GM21723 (cell line): ENCODE results near the gene FTO.

Experiments
- ATAC-seq: cut with Tn5 transposase; IDR thresholded peaks from one replicate; pipeline ENCODE4 v1.9.1; 2021; ENCODE audit warnings: mild to moderate bottlenecking, moderate library complexity; ENCODE audit not compliant: unreplicated experiment

Gene FTO

DNA sequence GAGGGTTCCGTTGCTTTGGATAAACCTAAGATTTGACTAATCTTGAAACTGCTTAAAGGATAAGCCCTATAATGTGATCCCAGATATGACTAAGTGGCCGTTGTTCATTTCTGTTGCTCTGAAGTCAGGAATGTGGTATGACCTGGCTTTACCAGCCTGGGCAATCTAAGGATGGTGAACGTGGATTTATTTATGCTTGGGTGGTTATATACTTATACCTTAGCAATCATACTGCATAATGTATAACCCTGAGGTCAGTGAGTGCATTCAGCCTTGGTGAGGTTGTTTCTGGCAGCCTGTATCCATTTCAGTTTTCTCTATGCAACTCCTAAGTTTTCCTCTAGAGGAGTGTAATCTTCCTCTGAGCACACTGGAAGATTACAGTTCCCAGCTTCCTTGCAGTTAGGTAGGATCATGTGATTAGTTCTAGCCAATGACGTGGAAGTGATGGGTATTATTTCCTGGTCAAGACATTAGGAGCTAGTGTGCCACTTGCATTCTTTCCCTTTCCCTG lies 41.9 kb downstream of the FTO start:
- no peak for ATAC-seq

- no peak for ATAC-seq
Observed at GRCh38 chr16:53752560-53752959, 48.6 kb downstream of the FTO start.

- no peak for ATAC-seq
Observed at GRCh38 chr16:53753431-53753830, 49.5 kb downstream of the FTO start.

GRCh38 chr16:53755026-53755910 lies 51.3 kb downstream of the FTO start:
- no peak for ATAC-seq

DNA sequence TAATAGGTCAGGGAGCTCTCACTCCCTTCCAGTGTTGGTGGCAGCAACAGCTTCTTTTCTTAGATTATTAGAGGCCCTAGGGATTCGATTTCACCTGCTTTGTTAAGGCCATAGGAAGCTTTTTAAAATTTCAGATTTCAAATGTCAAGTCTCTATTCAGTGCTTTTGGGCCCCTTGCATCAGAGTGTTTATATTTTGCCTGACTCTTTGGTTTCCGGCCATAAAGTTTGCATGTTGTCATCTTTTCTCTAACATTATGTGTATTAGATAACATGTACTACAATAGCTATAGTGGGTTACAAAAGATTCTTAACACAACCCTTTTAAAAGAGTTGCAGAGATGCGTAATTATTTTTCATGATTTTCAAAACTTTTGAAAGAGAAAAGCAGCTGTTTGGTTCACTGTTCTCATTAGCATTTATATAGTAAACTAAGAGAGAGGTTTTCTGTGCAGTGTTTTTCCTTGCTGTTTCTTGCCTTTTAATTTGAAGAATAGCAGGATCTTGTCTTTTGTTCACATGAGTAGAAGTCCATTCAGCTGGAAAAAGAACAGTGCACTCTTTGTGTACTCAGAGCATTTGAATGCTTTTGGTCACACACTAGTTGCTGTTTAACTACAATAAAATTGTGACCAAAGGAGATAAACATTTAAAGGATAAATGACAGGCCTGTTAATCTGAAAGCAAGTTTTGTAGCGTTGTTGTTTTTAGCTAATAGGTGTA lies 52.5 kb downstream of the FTO start:
- no peak for ATAC-seq

DNA sequence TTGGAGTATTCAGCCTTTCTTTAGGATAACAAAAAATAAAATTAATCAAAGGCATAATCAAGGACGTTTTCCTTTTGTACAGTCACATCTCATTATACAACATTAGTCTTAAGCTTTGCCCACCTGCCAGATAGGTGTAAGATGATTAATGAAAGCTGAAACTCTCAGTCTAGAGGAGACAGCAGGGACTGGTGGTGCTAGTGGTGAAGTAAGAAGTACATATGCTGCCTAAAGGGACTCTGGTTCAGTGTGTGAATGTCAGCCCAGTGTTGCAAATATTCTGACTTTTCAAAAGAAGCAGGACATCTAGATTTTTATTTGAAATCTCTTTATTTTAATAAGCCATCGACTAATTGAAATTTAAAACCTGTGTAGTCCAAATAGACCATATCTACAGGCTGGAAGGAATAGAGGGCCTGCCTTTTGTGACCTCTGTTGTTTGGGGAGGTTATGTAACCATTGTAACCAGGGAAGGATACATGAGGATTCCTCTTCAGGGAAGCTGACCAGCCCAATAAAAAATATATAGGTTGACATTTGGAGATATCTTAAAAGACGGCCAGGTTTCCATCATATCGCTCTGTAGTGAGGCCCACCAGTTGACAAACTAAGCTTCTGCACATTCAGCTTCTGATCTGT lies 54.1 kb downstream of the FTO start:
- no peak for ATAC-seq

- ATAC-seq: no peak
Observed at GRCh38 chr16:53761962-53762703, 58.2 kb downstream of the FTO start.

GRCh38 chr16:53766304-53767016 lies 62.5 kb downstream of the FTO start:
- no peak for ATAC-seq

GRCh38 chr16:53768167-53768566 lies 64.2 kb downstream of the FTO start:
- ATAC-seq: no peak

- no peak for ATAC-seq
Observed at GRCh38 chr16:53768593-53768992, 64.6 kb downstream of the FTO start.

GRCh38 chr16:53769185-53769584 lies 65.2 kb downstream of the FTO start:
- no peak for ATAC-seq

DNA sequence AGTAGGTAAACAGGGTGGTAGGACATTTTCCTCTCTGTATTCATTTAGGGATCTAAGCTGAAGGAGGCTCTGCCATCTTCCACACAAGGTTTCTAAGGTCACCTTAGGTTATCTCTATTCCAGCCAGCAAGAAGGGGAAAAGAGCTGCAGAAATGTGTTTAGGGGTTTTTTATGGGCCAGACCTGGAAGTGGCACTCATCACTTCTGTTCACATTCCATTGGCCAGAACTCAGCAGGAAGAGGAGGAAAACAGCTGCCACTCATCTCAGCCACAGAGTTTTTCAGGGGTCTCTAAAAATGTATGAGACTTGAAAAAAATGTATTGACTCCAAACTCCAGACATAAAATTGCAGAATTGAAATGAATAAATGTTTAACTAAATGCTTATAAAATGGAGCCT lies 65.8 kb downstream of the FTO start:
- ATAC-seq: no peak

GRCh38 chr16:53770641-53771040 lies 66.7 kb downstream of the FTO start:
- ATAC-seq: no peak

- no peak for ATAC-seq
Observed at GRCh38 chr16:53771655-53772497, 67.9 kb downstream of the FTO start.

DNA sequence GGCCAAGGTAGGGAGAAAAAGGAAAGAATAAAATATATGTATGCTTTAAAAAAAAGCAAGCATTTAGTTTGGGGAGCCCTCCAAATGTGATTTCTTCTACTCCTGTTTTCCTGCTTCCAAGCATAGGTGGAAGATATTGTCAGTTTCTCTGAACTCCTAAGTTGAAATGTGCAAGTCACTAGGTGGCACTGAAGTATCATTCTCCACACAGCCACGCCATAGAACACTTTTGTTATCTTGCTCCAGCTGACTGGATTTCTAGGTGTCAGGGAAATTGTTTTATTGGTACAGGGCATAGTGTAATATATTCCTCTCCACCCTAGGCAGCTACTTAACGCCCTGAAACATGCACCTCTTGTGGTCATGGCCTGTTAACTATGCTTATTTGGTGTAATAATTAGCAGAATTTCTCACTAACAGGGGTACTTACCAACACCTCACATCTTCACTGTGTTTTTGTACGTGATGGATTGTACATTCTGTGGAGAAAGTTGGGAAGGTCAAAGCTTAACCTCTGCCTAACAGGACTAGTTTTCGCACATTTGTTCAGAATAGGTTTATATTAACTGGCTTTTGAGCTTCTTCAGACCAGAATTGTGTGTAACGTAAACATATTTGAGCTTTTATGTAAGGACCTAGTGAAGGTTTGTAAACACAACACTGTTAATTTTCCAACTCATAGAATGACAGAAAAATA lies 69.3 kb downstream of the FTO start:
- ATAC-seq: no peak

DNA sequence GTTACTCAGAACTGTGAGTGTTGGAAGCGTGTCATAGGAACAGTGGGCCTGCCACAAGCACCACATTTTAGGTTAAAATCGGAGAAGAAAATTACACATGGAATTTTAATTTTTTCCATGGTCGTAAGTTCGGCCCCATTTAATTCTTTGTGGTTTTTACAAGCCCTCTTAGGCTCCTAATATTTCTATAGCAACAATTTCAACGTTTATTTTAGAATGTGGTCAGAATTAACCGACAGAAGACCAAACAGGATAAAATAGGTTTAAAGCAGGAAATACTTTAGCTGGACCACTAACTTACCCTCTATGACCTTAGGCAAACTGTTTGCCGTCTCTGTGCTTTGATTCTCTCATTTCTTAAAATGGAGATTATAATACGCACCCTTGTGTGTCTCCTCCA lies 69.9 kb downstream of the FTO start:
- ATAC-seq: no peak

DNA sequence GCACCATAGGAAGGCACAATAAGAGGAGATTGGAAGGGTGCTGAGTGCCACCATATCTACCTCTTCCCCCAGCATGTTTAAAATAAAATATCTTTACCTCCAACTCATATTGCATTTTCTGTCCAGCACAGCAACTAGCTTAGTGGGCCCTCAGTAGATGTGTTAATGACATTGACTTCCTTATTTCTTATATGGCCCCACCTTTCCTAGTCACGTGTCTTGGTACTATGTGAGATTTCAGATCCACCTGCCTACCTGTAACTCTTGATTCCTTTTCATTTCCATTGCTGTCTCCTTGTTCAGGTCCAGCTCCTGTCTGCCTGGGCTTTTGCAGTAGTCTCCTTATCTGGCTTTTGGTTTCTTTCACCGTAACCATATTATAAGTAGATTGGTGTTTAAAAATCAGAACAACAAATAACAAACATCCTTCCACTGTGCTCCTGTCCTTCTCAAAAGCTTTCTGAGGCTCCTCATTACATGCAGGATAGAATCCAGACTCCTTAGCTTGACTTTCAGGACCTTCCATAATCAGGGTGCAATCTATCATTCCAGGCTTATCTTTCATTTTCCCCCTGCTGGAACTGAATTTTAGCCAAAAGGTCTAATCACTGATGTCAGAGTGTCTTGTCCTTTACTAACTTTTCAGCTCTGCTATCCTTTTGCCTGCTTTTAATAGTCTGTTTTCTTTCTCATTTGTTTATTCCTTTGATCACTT lies 71.3 kb downstream of the FTO start:
- ATAC-seq: no peak

DNA sequence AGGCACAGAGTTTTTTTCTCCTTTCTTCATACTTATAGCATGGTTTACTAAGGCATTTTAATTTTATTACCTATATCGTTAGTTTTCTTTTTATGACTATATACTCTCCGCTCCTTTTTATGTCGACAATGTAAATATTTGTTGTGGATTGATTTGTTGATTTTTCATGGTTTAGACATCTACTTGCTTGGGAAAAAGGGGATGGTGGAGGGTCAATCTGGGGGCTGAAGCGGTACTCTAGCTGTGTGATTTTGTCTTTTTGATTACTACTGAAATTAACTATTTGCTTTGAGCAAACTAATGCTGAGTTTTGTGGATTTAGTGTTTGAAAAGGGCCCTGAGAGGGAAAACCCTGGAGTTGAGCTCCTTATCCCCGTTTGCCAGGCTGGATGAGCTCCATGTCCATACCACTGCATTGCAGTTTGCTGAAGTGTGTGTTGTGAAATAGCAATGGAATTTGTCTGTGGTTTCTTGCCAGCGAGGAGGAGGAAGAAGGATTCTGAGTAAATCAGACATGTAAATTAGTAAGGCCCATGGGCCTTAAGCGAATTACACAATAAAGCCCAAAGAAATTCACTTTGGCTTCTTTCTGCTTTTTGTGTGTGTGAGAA lies 72.0 kb downstream of the FTO start:
- no peak for ATAC-seq
